GM12892 (cell line): ENCODE data around the gene BTBD17.

ENCODE experiments used
- POLR2AphosphoS5 ChIP-seq: IDR thresholded peaks from 2 replicates; pipeline ENCODE4 v1.6.1; 2011; ENCODE audit warnings: low read depth, low read length, control low read depth
- TAF1 ChIP-seq: IDR thresholded peaks from 2 replicates; pipeline ENCODE4 v1.6.1; 2011; ENCODE audit warnings: low read depth, mild to moderate bottlenecking, control low read depth, low read length, borderline replicate concordance

- TF ChIP-seq TAF1 (no peak), POLR2AphosphoS5 (no peak)
Observed at GRCh38 chr17:74358697-74359096, 3.0 kb downstream of the BTBD17 start.
